Neural progenitor cell (in vitro differentiated cells): ENCODE data around the gene ELOVL2.
A peak's percentile ranks its signal among the peaks of the same experiment; 100 is the strongest.

Experiments
- CTCF ChIP-seq: fragments of 200-600 bp; sonication (generic); IDR thresholded peaks from 2 replicates; pipeline ENCODE4 v1.5.1; 2017; ENCODE audit warnings: antibody characterized with exemption, mild to moderate bottlenecking
- EZH2 ChIP-seq: fragments of 200-600 bp; sonication (generic); IDR thresholded peaks from 2 replicates; pipeline ENCODE4 v1.6.1; 2017; ENCODE audit warnings: antibody characterized with exemption, mild to moderate bottlenecking, moderate library complexity

GRCh38 chr6:10951675-10952282 lies 92.3 kb downstream of the ELOVL2 start:
- TF ChIP-seq CTCF (peak; percentile 65), EZH2 (no peak)
